ENCODE data around the gene DUOXA1. TPM values are rescaled to one million over a fixed set of nuclear protein-coding genes. Genes with fewer than 3 reads are reported as not detected.

DUOXA1 gene
- total and polyA plus RNA-seq, 2 donors (not counting 1 experiment from before 2014, with no cell fraction given), result 0.03 to 0.74 TPM

GRCh38 chr15:45174577-45174976 is 44.9 kb upstream of the DUOXA1 start:
- H3K4me3 ChIP-seq (ENCODE audit: control extremely low read depth in 1 of 5, extremely low read depth in 1 of 5, insufficient read depth in 1 of 5, low read depth in 2 of 5, low read length in 4 of 5), result no peak overlapping the region
- ChIA-PET CTCF (interaction anchor here (1.5 kb wide), 1 partner anchor 10 kb away, joined by 3 read pairs; no protein-coding TSS in a partner anchor), POLR2A (no interaction called here)
- H2AFZ ChIP-seq (ENCODE audit: insufficient read depth, low read depth, low read length, poor library complexity, severe bottlenecking), result no peak overlapping the region
- H4K20me1 ChIP-seq (ENCODE audit: control insufficient read depth, insufficient read depth, low read length, poor library complexity, severe bottlenecking), result no peaks in the 10 kb centered on the region
- intact Hi-C loops (cut with micrococcal nuclease), result no loop called here
- no peak overlapping the region for H3K27ac ChIP-seq (ENCODE audit: low read length in 2 of 2)
- no peaks in the 10 kb centered on the region for H3K36me3 ChIP-seq (replicated peaks in 1 of 2; ENCODE audit: control extremely low read depth in 1 of 2, control insufficient read depth in 1 of 2, extremely low read depth in 1 of 2, insufficient read depth in 2 of 2, low read length in 1 of 2)
- H3K9ac ChIP-seq (ENCODE audit: low read length), result no peak overlapping the region
- Mint-ChIP-seq H3K4me1 (peaks cover 5% of the 10 kb centered on the region), H3K27me3 (no peaks in the 10 kb centered on the region), H3K27ac (no peak overlapping the region), H3K4me3 (no peak overlapping the region), H3K9me3 (ENCODE audit: insufficient read depth) (no peaks in the 10 kb centered on the region)
- WGBS (ENCODE audit: insufficient coverage), result no CpG with 5 or more reads among the region's 2 CpGs
- peaks cover 0 to 6% of the 10 kb centered on the region in 2 donors for H3K4me1 ChIP-seq (ENCODE audit: control insufficient read depth in 2 of 2, insufficient read depth in 2 of 2, low read length in 2 of 2)
- H3K27me3 ChIP-seq (replicated peaks in 1 of 4; ENCODE audit: control extremely low read depth in 1 of 4, control insufficient read depth in 3 of 4, insufficient read depth in 4 of 4, low read length in 3 of 4), result no peaks in the 10 kb centered on the region
- no peaks in the 10 kb centered on the region for H3K9me3 ChIP-seq (ENCODE audit: control extremely low read depth in 1 of 3, control insufficient read depth in 2 of 3, insufficient read depth in 1 of 3, low read length in 2 of 3)
- no peaks in the 10 kb centered on the region for H3K79me2 ChIP-seq (ENCODE audit: control insufficient read depth, insufficient read depth, low read length)
- ATAC-seq (ENCODE audit: low read depth) (no peak), DNase-seq (no peak)
- TF ChIP-seq EZH2 (IDR thresholded peaks at IDR 0.05; ENCODE audit: borderline replicate concordance, insufficient read depth, low read depth, low read length, poor library complexity, severe bottlenecking) (no peak), CTCF (IDR thresholded peaks at IDR 0.05) (no peak)
- H3K4me2 ChIP-seq (replicated peaks; ENCODE audit: low read depth, low read length, poor library complexity, severe bottlenecking), result no peak overlapping the region

GRCh38 chr15:45174069-45174468 is 44.4 kb upstream of the DUOXA1 start:
- POLR2A ChIA-PET, result no interaction called here
- H3K27ac ChIP-seq (ENCODE audit: low read length in 2 of 2), result no peak overlapping the region
- TF ChIP-seq EZH2 (IDR thresholded peaks at IDR 0.05; ENCODE audit: borderline replicate concordance, insufficient read depth, low read depth, low read length, poor library complexity, severe bottlenecking), result no peak
- no peak for TF ChIP-seq CTCF (IDR thresholded peaks at IDR 0.05)
- Mint-ChIP-seq H3K27ac (no peak overlapping the region), H3K9me3 (ENCODE audit: insufficient read depth) (no peaks in the 10 kb centered on the region), H3K4me3 (no peak overlapping the region), H3K27me3 (no peaks in the 10 kb centered on the region), H3K4me1 (peaks cover 9% of the 10 kb centered on the region)
- WGBS (ENCODE audit: insufficient coverage), result no CpG with 5 or more reads among the region's 6 CpGs
- peaks cover 0 to 11% of the 10 kb centered on the region in 2 donors for H3K4me1 ChIP-seq (ENCODE audit: control insufficient read depth in 2 of 2, insufficient read depth in 2 of 2, low read length in 2 of 2)
- no peaks in the 10 kb centered on the region for H3K27me3 ChIP-seq (replicated peaks in 1 of 4; ENCODE audit: control extremely low read depth in 1 of 4, control insufficient read depth in 3 of 4, insufficient read depth in 4 of 4, low read length in 3 of 4)
- H4K20me1 ChIP-seq (ENCODE audit: control insufficient read depth, insufficient read depth, low read length, poor library complexity, severe bottlenecking), result no peaks in the 10 kb centered on the region
- H3K36me3 ChIP-seq (replicated peaks in 1 of 2; ENCODE audit: control extremely low read depth in 1 of 2, control insufficient read depth in 1 of 2, extremely low read depth in 1 of 2, insufficient read depth in 2 of 2, low read length in 1 of 2), result no peaks in the 10 kb centered on the region
- no peak overlapping the region for H3K9ac ChIP-seq (ENCODE audit: low read length)
- H2AFZ ChIP-seq (ENCODE audit: insufficient read depth, low read depth, low read length, poor library complexity, severe bottlenecking), result no peak overlapping the region
- no peaks in the 10 kb centered on the region for H3K79me2 ChIP-seq (ENCODE audit: control insufficient read depth, insufficient read depth, low read length)
- no peak overlapping the region for H3K4me3 ChIP-seq (ENCODE audit: control extremely low read depth in 1 of 5, extremely low read depth in 1 of 5, insufficient read depth in 1 of 5, low read depth in 2 of 5, low read length in 4 of 5)
- no peak for DNase-seq
- no peaks in the 10 kb centered on the region for H3K9me3 ChIP-seq (ENCODE audit: control extremely low read depth in 1 of 3, control insufficient read depth in 2 of 3, insufficient read depth in 1 of 3, low read length in 2 of 3)
- no peak for ATAC-seq (ENCODE audit: low read depth)
- CTCF ChIA-PET, result interaction anchor here (1.5 kb wide), 1 partner anchor 10 kb away, joined by 3 read pairs; no protein-coding TSS in a partner anchor
- H3K4me2 ChIP-seq (replicated peaks; ENCODE audit: low read depth, low read length, poor library complexity, severe bottlenecking), result no peak overlapping the region
- intact Hi-C loops (cut with micrococcal nuclease), result no loop called here
